Liver (tissue), 2 donors: Measurements from ENCODE around the gene SLC16A6.
"Not testable (repeated sequence)": the region's sequence is repeated elsewhere in the genome, so short reads cannot be mapped to it uniquely, and the experiment has no call there.

Experiments
- RAD21 ChIP-seq, 2 donors: IDR thresholded peaks; 2 replicates each; pipeline ENCODE4 v1.6.1; 2016; ENCODE audit warnings: antibody characterized with exemption in 2 of 2, mild to moderate bottlenecking in 2 of 2
- SP1 ChIP-seq: IDR thresholded peaks from 2 replicates; pipeline ENCODE4 v1.6.1; 2018; ENCODE audit warnings: antibody characterized with exemption, mild to moderate bottlenecking
- donor health status: healthy.

- not testable (repeated sequence) for TF ChIP-seq RAD21 (IDR thresholded peaks at IDR 0.05); SP1
Measured at GRCh38 chr17:68281965-68282364, 9.0 kb downstream of the SLC16A6 start.
